GM23338 (cell line): Measurements from ENCODE around the gene PCCB.
"Not testable (repeated sequence)": the region's sequence is repeated elsewhere in the genome, so short reads cannot be mapped to it uniquely, and the experiment has no call there.

Experiments used
- CREB1 ChIP-seq: fragments of 250-450 bp; sonication (Bioruptor Pico); IDR thresholded peaks from 2 replicates; pipeline ENCODE4 v1.5.0; 2020; ENCODE audit warnings: low read depth, mild to moderate bottlenecking, moderate library complexity
- EZH2 ChIP-seq: fragments of 200-600 bp; sonication (generic); IDR thresholded peaks from one replicate; pipeline ENCODE4 v1.8.0; 2017; ENCODE audit warnings: antibody characterized with exemption, mild to moderate bottlenecking, low read depth; ENCODE audit not compliant: unreplicated experiment
- EZH2phosphoT487 ChIP-seq: fragments of 200-600 bp; sonication (generic); IDR thresholded peaks from one replicate; pipeline ENCODE4 v1.8.1; 2018; ENCODE audit warnings: antibody characterized with exemption; ENCODE audit not compliant: unreplicated experiment
- POLR2AphosphoS5 ChIP-seq: IDR thresholded peaks from 2 replicates; pipeline ENCODE4 v1.6.1; 2016; ENCODE audit warnings: antibody characterized with exemption, low read depth
- TF ChIP-seq, protein P1 (sequence below), 2 experiments: fragments of 200-600 bp in 1 of 2; sonication (generic) in 1 of 2; conservative IDR thresholded peaks; 2 replicates each; pipeline versions ENCODE4 v1.5.1 to v1.6.1; 2016 to 2017; ENCODE audit warnings: antibody characterized with exemption in 2 of 2, low read depth in 2 of 2, mild to moderate bottlenecking in 2 of 2, moderate library complexity in 1 of 2

DNA sequence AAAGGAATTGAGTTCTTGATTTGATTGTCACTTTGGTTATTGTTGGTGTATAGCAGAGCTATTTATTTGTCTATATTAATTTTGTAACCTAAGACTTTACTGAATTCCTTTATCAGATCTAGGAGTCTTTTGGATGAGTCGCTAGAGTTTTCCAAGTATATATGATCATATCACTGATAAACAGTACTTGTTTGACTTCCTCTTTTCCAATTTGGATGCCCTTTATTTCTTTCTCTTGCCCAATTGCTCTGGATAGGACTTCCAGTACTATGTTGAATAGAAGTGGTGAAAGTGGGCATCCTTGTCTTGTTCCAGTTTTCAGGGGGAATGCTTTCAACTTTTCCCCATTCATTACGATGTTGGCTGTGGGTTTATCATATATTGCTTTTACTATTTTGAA, 21.5 kb downstream of the PCCB start:
- TF ChIP-seq, protein P1, sequence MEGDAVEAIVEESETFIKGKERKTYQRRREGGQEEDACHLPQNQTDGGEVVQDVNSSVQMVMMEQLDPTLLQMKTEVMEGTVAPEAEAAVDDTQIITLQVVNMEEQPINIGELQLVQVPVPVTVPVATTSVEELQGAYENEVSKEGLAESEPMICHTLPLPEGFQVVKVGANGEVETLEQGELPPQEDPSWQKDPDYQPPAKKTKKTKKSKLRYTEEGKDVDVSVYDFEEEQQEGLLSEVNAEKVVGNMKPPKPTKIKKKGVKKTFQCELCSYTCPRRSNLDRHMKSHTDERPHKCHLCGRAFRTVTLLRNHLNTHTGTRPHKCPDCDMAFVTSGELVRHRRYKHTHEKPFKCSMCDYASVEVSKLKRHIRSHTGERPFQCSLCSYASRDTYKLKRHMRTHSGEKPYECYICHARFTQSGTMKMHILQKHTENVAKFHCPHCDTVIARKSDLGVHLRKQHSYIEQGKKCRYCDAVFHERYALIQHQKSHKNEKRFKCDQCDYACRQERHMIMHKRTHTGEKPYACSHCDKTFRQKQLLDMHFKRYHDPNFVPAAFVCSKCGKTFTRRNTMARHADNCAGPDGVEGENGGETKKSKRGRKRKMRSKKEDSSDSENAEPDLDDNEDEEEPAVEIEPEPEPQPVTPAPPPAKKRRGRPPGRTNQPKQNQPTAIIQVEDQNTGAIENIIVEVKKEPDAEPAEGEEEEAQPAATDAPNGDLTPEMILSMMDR (conservative IDR thresholded peaks at IDR 0.05; ENCODE audit: low read depth in 2 of 2), result not testable (repeated sequence)
- not testable (repeated sequence) for TF ChIP-seq POLR2AphosphoS5; CREB1 (CRISPR knock-in tag); EZH2; EZH2phosphoT487
